ENCODE results near the gene MTG1. TPM values are rescaled to one million over a fixed set of nuclear protein-coding genes. Genes with fewer than 3 reads are reported as not detected.
A peak's percentile ranks its signal among the peaks of the same experiment; 100 is the strongest.

The MTG1 gene
- total RNA-seq, 1 donor from 2014 or later: 57.5 TPM

- TF ChIP-seq POLR2A (IDR thresholded peaks at IDR 0.05) (no peak), POLR2AphosphoS5 (IDR thresholded peaks at IDR 0.05; ENCODE audit: insufficient read depth in 1 of 2, low read depth in 1 of 2) (no peak), CTCF (IDR thresholded peaks at IDR 0.05) (no peak)
- Histone ChIP-seq H3K27ac (no peak overlapping the region), H3K4me3 (no peak overlapping the region), H3K27me3 (no peaks in the 10 kb centered on the region), H3K4me1 (peaks cover 18% of the 10 kb centered on the region), H3K9me3 (no peaks in the 10 kb centered on the region), H3K36me3 (no peaks in the 10 kb centered on the region)
- intact Hi-C loops (cut with DNase I): loop anchor here (5.0 kb wide), 1 partner anchor 84 kb away; the partner anchor contains the start of genes TUBGCP2 and ZNF511
- no peak for DNase-seq (ENCODE audit: extremely low spot score in 2 of 2)
Observed at GRCh38 chr10:133391249-133391635, 2.7 kb upstream of the MTG1 start.

GRCh38 chr10:133391761-133392518, 2.0 kb upstream of the MTG1 start:
- Histone ChIP-seq H3K9me3 (no peaks in the 10 kb centered on the region), H3K27me3 (no peaks in the 10 kb centered on the region), H3K4me1 (peaks cover 18% of the 10 kb centered on the region), H3K36me3 (peaks cover 0 to 4% of the 10 kb centered on the region in 2 donors), H3K27ac (no peak overlapping the region), H3K4me3 (no peak overlapping the region)
- peak in 1 of 2 donors; percentile 78 for DNase-seq (ENCODE audit: extremely low spot score in 2 of 2)
- intact Hi-C loops (cut with DNase I): loop anchor here (5.0 kb wide), 1 partner anchor 85 kb away; the partner anchor contains the start of genes TUBGCP2 and ZNF511
- no peak for TF ChIP-seq CTCF (IDR thresholded peaks at IDR 0.05)
- TF ChIP-seq POLR2A (IDR thresholded peaks at IDR 0.05): no peak
- TF ChIP-seq POLR2AphosphoS5 (IDR thresholded peaks at IDR 0.05; ENCODE audit: insufficient read depth in 1 of 2, low read depth in 1 of 2): no peak

GRCh38 chr10:133393401-133394063, 425 bp upstream of the MTG1 start:
- intact Hi-C loops (cut with DNase I): loop anchor here (5.0 kb wide), 1 partner anchor 86 kb away; the partner anchor contains the start of genes TUBGCP2 and ZNF511
- Histone ChIP-seq H3K9me3 (no peaks in the 10 kb centered on the region), H3K27me3 (no peaks in the 10 kb centered on the region), H3K27ac (peak overlapping the region; percentile 54), H3K4me1 (peaks cover 18% of the 10 kb centered on the region), H3K4me3 (peak overlapping the region; percentile 86 to 93), H3K36me3 (peaks cover 0 to 20% of the 10 kb centered on the region in 2 donors)
- no peak for DNase-seq (ENCODE audit: extremely low spot score in 2 of 2)
- TF ChIP-seq CTCF (IDR thresholded peaks at IDR 0.05): no peak

- peaks cover 18% of the 10 kb centered on the region for H3K4me1 ChIP-seq
- H3K27me3 ChIP-seq: no peaks in the 10 kb centered on the region
- peak in 1 of 2 donors; percentile 82 for DNase-seq (ENCODE audit: extremely low spot score in 2 of 2)
- H3K27ac ChIP-seq: peak overlapping the region; percentile 77
- peaks cover 0 to 32% of the 10 kb centered on the region in 2 donors for H3K36me3 ChIP-seq
- peak overlapping the region; percentile 86 to 93 for H3K4me3 ChIP-seq
- H3K9me3 ChIP-seq: no peaks in the 10 kb centered on the region
- intact Hi-C loops (cut with DNase I): loop anchor here (5.0 kb wide), 1 partner anchor 88 kb away; the partner anchor contains the start of genes TUBGCP2 and ZNF511
- TF ChIP-seq CTCF (IDR thresholded peaks at IDR 0.05) (no peak), POLR2AphosphoS5 (IDR thresholded peaks at IDR 0.05; ENCODE audit: insufficient read depth in 1 of 2, low read depth in 1 of 2) (no peak), POLR2A (IDR thresholded peaks at IDR 0.05) (no peak)
Observed at GRCh38 chr10:133394801-133395221, 854 bp downstream of the MTG1 start.
